ENCODE measurements around the gene SERPINA3.

DNA sequence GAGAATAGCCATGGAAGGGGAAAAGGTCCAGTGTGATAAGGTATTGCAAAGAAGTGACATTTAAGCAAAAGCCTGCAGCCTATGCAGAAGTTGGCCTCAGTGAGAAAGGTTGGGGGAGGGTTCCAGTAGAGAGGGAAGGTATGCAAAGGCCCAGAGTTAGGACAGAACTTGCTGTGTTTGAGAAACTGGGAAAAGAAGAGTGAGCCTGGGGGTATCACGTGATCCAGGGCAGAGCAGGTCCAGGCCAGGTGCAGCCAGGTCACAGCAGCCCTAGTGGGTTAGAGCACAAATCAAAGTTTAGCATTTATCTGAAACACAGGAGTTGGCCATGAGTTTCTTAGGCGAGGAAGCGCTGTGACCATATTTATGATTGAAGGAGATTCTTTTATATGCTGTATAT is 29.3 kb upstream of the SERPINA3 start:
- TF ChIP-seq, protein P1, sequence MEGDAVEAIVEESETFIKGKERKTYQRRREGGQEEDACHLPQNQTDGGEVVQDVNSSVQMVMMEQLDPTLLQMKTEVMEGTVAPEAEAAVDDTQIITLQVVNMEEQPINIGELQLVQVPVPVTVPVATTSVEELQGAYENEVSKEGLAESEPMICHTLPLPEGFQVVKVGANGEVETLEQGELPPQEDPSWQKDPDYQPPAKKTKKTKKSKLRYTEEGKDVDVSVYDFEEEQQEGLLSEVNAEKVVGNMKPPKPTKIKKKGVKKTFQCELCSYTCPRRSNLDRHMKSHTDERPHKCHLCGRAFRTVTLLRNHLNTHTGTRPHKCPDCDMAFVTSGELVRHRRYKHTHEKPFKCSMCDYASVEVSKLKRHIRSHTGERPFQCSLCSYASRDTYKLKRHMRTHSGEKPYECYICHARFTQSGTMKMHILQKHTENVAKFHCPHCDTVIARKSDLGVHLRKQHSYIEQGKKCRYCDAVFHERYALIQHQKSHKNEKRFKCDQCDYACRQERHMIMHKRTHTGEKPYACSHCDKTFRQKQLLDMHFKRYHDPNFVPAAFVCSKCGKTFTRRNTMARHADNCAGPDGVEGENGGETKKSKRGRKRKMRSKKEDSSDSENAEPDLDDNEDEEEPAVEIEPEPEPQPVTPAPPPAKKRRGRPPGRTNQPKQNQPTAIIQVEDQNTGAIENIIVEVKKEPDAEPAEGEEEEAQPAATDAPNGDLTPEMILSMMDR (conservative IDR thresholded peaks at IDR 0.05 in 1 of 2, IDR thresholded peaks at IDR 0.05 in 1 of 2; ENCODE audit: extremely low read depth in 1 of 2, insufficient read depth in 1 of 2, low read depth in 1 of 2, low read length in 2 of 2) = no peak
- TF ChIP-seq EZH2 (IDR thresholded peaks at IDR 0.05; ENCODE audit: borderline replicate concordance, low read length) = no peak
